ENCODE results near the gene PLA2G3.
"Not testable (repeated sequence)": the region's sequence is repeated elsewhere in the genome, so short reads cannot be mapped to it uniquely, and the experiment has no call there.

The PLA2G3 gene, protein sequence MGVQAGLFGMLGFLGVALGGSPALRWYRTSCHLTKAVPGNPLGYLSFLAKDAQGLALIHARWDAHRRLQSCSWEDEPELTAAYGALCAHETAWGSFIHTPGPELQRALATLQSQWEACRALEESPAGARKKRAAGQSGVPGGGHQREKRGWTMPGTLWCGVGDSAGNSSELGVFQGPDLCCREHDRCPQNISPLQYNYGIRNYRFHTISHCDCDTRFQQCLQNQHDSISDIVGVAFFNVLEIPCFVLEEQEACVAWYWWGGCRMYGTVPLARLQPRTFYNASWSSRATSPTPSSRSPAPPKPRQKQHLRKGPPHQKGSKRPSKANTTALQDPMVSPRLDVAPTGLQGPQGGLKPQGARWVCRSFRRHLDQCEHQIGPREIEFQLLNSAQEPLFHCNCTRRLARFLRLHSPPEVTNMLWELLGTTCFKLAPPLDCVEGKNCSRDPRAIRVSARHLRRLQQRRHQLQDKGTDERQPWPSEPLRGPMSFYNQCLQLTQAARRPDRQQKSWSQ

DNA sequence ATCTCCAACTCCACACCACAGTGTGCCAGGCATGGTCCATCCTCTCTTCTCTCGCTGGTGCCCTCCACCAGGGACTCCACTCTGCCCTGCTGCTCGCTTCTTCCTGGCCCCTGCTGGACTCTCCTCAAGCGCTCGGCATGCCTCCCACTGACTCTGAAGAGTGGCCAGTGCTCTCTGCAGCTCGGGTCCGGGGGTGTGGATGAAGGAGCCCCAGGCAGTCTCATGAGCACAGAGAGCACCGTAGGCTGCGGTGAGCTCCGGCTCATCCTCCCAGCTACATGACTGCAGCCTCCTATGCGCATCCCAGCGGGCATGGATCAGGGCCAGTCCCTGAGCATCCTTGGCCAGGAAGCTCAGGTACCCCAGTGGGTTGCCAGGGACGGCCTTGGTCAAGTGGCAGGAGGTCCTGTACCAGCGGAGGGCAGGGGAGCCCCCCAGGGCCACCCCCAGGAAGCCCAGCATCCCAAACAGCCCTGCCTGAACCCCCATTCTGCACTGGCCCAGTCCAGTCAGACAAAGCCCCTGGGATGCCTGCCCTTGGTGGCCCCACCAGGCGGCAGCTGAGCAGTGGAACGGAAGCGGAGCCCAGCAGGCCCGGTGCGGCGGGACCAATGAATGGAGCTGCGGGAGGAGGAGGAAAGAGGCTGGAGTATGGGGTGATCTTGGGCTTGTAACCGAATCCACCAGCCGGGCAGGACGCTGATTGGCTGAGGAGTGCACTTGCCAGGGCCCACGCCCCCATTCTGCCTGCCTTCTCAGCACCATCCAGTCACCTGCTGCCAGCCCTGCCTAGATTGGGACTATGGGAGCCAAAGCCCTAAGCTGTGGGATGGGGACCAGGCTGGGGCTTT, at the start of gene PLA2G3:
TSS of gene PLA2G3 (minus strand) at position 643 of the 851 bp plus-strand sequence. CDS start at position 489, 154 bp downstream.
- FAIRE-seq, result no peak

DNA sequence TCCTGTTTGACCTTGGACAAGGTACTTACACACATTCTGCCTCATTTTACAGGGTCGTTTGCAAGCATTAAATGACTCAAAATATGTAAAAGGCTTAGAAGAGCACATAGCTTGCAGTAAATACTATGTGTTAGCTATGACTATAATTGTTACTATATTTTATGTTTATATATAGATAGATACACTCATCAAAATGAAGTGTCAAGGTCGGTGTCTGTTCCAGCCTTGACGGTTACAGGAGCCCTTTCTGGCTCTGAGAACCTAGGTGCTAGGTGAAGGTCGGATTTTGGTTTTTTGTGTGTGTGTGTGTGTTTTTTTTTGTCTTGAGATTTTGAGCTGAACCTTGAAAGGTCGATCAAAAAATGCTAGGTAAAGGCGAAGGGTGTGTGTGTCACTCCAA, 47.3 kb upstream of the PLA2G3 start:
- DNase-seq (ENCODE audit: extremely low spot score, insufficient read length, low read depth) (no peak), FAIRE-seq (no peak)

More for the DNA sequence above, at the start of gene PLA2G3:
- DNase-seq (ENCODE audit: extremely low spot score, insufficient read length, low read depth), result no peak

- FAIRE-seq (no peak), DNase-seq (ENCODE audit: extremely low spot score, insufficient read length, low read depth) (no peak)
Observed at GRCh38 chr22:31185056-31185455, 44.7 kb upstream of the PLA2G3 start.

DNA sequence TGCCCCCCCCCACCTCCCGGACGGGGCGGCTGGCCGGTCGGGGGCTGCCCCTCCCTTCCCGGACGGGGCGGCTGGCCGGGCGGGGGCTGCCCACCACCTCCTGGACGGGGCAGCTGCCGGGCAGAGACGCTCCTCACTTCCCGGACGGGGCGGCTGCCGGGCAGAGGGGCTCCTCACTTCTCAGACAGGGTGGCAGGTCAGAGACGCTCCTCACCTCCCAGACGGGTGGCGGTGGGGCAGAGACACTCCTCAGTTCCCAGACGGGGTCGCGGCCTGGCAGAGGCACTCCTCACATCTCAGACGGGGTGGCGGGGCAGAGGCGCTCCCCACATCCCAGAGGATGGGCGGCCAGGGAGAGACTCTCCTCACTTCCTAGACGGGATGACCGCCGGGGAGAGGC, 43.7 kb upstream of the PLA2G3 start:
- FAIRE-seq (no peak), DNase-seq (ENCODE audit: extremely low spot score, insufficient read length, low read depth) (no peak)

DNA sequence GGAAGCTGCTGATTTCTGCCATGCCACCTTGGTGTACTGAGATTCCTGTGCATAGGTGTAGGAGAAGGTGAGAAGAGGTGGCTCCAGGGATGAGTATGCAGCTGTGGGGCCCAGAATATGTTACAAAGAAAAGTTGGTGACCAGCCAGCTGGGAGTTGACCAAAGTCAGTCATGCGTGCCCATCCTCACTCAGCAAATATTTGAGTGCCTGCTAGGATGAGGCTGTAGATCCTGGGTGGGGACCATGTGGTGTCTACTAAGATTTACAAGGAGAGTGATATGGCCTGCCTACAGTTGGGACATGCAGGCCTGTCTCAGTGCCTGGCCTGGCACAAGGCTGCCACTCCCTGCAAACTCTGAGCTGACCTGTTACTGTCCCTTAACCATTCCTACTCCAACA, 39.0 kb upstream of the PLA2G3 start:
- no peak for DNase-seq (ENCODE audit: extremely low spot score, insufficient read length, low read depth)
- no peak for FAIRE-seq

DNA sequence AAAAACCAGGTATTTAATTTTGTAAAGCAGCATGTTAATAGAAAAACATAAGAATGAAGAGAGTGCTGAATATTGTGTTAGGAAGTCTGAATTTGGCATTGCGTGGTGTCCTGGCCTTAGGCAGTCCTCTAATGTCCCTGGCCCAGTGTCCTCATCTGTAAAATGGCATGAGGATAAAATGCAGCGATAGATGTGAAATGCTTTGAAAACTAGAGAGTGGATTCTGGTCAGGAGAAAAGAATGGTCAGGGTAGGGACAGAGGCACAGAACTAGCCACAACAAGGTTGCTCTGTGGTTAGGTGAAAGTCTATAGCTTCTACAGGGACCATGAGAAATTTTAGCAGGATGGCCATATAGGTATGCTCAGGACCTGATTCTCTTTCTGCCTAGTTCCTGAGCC, 38.6 kb upstream of the PLA2G3 start:
- DNase-seq (ENCODE audit: extremely low spot score, insufficient read length, low read depth), result no peak
- no peak for FAIRE-seq

DNA sequence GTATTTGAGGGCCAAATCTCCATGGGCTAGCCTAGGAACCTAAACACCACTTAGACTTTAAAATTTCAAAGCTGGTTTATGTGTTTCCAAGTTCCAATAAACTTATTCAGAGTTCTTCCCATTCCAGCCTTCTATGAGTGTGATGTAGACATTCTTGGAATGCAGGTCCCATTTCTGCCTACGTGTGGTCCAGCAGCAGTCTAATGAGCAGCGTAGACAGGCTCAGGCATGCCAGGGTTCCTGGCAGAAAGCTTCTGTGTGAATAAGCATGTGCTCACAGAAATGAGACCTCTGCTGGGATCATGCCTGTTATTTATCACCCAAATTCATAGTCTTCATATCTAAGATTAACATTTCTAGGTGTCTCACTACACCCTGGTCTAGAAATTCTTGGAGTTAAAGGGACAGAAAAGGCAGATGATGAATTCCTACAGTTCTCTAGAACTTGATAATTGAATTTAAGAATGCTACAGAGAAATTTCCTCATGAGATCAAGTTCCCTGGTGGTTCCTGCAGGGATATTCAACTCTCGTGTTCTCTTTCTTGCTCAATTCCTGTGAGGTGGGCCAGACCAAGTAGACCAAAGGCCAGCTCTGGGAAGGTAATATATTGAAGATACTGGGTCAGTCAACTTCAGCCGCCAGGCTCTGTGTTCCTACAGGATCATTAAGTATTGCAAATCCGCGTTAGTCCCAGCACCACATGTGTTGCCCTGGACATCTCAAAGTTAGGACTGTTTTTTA, 37.3 kb upstream of the PLA2G3 start:
- no peak for DNase-seq (ENCODE audit: extremely low spot score, insufficient read length, low read depth)
- no peak for FAIRE-seq

GRCh38 chr22:31176923-31177322, 36.6 kb upstream of the PLA2G3 start:
- FAIRE-seq (no peak), DNase-seq (ENCODE audit: extremely low spot score, insufficient read length, low read depth) (no peak)

- no peak for FAIRE-seq
- DNase-seq (ENCODE audit: extremely low spot score, insufficient read length, low read depth), result no peak
Observed at GRCh38 chr22:31173386-31174145, 33.3 kb upstream of the PLA2G3 start.

GRCh38 chr22:31171734-31172133, 31.4 kb upstream of the PLA2G3 start:
- FAIRE-seq; DNase-seq (ENCODE audit: extremely low spot score, insufficient read length, low read depth): not testable (repeated sequence)

- no peak for DNase-seq (ENCODE audit: extremely low spot score, insufficient read length, low read depth)
- FAIRE-seq, result no peak
Observed at GRCh38 chr22:31170971-31171370, 30.7 kb upstream of the PLA2G3 start.

DNA sequence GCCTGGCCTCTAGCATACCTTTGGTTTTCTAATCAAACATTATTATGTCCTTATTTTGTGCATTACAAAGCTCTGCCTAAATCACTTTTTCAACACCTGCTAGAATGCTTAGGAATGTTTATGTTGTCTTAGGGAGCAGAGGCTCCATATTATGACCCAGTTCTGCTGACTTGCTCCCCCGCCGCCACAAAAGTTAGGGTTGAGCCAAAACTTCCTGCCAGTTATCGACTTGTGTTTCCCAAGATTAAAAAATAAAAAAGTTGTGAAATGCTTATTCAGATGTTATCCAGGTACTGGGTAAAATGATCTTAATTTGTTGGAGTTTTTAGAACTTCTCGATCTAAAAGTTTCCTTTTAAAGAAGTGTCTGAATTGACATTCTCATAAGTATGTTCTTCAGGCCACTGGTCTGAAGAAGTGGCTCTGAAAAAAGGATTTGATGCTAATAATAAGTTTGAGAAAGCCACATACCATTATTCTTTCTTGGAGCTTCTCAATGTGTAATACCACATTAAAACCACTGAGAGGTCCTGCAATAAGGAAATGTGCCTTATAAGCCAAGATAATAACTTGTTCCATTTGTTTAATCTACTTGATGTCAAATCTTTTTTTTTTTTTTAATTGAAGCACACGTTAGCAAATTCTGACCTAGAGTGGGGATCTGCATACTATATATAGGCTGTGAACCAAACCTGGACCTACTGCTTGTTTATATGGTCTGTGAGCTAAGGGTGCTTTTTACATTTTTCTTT, 21.9 kb upstream of the PLA2G3 start:
- DNase-seq (ENCODE audit: extremely low spot score, insufficient read length, low read depth) (no peak), FAIRE-seq (no peak)

- no peak for DNase-seq (ENCODE audit: extremely low spot score, insufficient read length, low read depth)
- no peak for FAIRE-seq
Observed at GRCh38 chr22:31161386-31161785, 21.1 kb upstream of the PLA2G3 start.

DNA sequence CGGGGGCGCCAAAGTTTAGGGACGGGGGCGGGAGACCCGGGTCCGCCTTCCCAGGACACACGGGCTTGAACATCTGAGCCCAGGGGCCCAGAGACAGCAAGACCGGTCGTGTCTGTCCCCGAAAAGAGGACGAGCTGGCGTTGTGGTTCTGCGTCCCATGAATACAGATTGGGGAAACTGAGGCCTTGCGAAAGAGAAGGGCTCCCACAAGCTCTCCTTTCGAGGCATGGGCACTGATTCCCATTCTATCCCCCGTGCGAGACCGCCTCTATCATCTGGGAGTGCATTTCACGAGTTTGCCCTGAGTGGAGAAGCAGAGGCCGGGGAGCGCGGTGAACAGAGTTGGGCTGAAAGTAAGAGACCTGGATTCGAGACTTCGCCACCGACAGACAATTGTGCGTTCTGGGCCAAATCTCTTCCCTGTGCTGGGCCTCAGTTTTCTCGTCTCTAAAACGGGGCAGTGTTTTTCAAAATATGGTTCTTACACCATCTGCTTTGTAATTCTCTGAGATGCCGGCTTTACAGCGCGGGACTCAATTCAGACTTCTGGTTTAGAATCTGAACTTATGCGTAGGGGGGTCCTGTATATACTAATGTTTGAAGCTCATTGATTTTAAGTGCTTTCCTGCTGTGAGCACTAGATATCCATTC, 20.1 kb upstream of the PLA2G3 start:
- FAIRE-seq (peak; percentile 18), DNase-seq (ENCODE audit: extremely low spot score, insufficient read length, low read depth) (no peak)

DNA sequence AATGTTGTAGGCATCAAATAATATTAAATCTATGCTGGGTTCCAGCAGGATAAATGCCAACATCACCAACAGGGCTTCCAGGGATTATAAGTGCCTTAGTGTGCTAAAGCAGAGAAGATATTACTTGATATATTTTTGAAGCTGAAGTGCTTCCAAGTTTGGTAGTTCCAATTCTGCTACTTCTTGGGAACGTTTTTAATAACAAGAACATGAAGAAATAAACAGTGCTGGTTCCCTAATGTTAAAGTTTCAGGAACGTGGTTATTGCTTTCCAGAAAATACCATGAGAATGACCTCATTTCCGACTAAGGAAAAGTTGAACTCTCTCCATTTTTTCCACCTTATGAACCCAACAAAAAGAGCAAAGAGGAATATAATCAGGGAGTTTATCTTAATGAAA, 15.1 kb upstream of the PLA2G3 start:
- FAIRE-seq (no peak), DNase-seq (ENCODE audit: extremely low spot score, insufficient read length, low read depth) (no peak)

DNA sequence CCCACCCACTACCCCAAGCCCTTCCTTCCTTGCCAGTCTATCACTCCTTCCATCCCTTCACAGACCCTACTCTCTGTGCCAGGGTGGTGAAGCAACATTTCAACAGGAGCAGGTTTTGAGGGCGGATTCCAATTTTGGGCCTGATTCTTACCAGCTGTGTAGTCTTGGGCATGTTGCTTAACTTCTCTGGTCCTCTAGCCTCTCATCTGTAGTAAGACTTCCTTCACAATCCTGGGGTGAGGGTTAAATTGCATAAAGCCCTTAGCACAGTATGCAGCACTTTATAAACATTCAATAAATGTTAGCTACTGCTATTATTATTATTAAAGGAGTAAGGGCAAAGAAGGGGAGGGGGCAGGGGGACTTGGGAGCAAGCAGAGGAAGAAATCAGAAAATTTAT, 14.7 kb upstream of the PLA2G3 start:
- DNase-seq (ENCODE audit: extremely low spot score, insufficient read length, low read depth) (no peak), FAIRE-seq (no peak)

DNA sequence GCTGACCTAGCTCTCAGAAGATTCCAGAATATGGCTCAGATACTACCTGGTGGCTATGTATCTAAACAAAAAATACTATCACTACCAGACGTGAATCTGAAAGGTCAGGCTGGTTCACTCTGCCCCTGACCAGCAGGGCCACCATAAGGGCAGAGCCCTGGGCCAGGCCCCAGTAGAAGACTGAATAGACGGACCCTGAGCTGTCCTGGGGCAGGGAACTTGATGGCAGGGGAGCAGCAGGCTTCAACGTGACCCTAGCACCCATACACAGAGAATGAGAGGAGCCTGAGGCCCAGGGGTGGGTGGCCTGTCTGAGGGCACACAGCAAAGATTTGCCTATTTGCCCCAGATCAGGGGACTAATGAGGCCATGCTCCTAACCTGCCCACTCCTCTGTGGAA, 13.0 kb upstream of the PLA2G3 start:
- no peak for FAIRE-seq
- no peak for DNase-seq (ENCODE audit: extremely low spot score, insufficient read length, low read depth)

DNA sequence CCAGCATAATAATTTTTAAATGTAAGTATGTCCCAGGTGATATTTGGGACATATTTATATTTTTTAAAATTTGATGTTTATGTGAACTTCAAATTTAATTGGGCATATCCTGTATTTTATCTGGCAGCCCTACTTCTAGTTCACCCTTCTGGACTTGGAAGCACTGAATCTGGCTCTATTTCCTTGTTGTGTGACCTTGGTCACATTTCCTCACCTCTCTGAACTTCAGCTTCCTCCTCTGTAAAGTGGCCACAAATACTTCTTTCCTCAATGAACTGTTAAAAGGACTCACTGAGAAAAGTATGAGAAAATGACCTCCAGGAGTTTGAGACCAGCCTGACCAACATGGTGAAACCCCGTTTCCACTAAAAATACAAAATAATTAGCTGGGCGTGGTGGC, 11.6 kb upstream of the PLA2G3 start:
- no peak for DNase-seq (ENCODE audit: extremely low spot score, insufficient read length, low read depth)
- FAIRE-seq, result no peak

All from GM18507 (cell line).